Heart right ventricle (tissue), 16 donors: ENCODE results near the gene ERBB4. TPM values are rescaled to one million over a fixed set of nuclear protein-coding genes. Genes with fewer than 3 reads are reported as not detected.

Experiments used
- ATAC-seq, 8 donors: fragments of 200-7000 bp; cut with Tn5 transposase; one replicate each; pipeline ENCODE4 v1.9.1; 2020; ENCODE audit warnings: mild to moderate bottlenecking in 8 of 8, moderate library complexity in 8 of 8, moderate number of reproducible peaks in 1 of 8
- DNase-seq, 2 donors: peaks; one replicate each; pipeline ENCODE4 v3.0.0-alpha.2; 2020
- H3K27ac ChIP-seq, 10 donors: fragments of 200-600 bp; sonication (generic) in 2 of 10; one replicate each; pipeline versions ENCODE4 v1.5.0 to v1.8.0; 2020 to 2022; ENCODE audit warnings: mild to moderate bottlenecking in 3 of 10
- H3K27me3 ChIP-seq, 7 donors: fragments of 200-600 bp; one replicate each; pipeline ENCODE4 v1.8.0; 2021 to 2022; ENCODE audit warnings: mild to moderate bottlenecking in 2 of 7
- H3K36me3 ChIP-seq, 9 donors: fragments of 200-600 bp; sonication (generic) in 1 of 9; one replicate each; pipeline versions ENCODE4 v1.5.0 to v1.8.0; 2020 to 2022; ENCODE audit warnings: mild to moderate bottlenecking in 2 of 9
- H3K4me1 ChIP-seq, 9 donors: fragments of 200-600 bp; sonication (generic) in 1 of 9; one replicate each; pipeline versions ENCODE4 v1.5.0 to v1.8.0; 2020 to 2022; ENCODE audit warnings: mild to moderate bottlenecking in 4 of 9
- H3K4me3 ChIP-seq, 10 donors: fragments of 200-600 bp; sonication (generic) in 2 of 10; one replicate each; pipeline versions ENCODE4 v1.5.0 to v1.8.0; 2020 to 2022; ENCODE audit warnings: mild to moderate bottlenecking in 7 of 10, moderate library complexity in 2 of 10
- H3K9me3 ChIP-seq, 11 donors: fragments of 200-600 bp in 10 of 11; sonication (generic) in 2 of 11; one replicate each; pipeline versions ENCODE4 v1.5.0 to v1.8.0; 2013 to 2022; ENCODE audit warnings: mild to moderate bottlenecking in 2 of 11, control low read depth in 1 of 11, moderate library complexity in 1 of 11
- CTCF ChIP-seq, 9 donors: fragments of 200-600 bp; sonication (generic) in 2 of 9; IDR thresholded peaks; one replicate each; pipeline versions ENCODE4 v1.5.0 to v1.8.0; 2021 to 2022; ENCODE audit warnings: antibody characterized with exemption in 9 of 9, mild to moderate bottlenecking in 5 of 9, moderate library complexity in 1 of 9
- WGBS, 2 donors: extraction: QIAGEN DNeasy Blood & Tissue Kit; methylation state at CpG; one replicate each; pipeline ENCODE4 v1.1.7; 2013; ENCODE audit warnings: inconsistent platforms in 1 of 2; 5-methylcytosine and 5-hydroxymethylcytosine counted together
- intact Hi-C, 10 donors: fragments of 100-400 bp; cut with DNase I; formaldehyde crosslinking; loops; one replicate each; pipeline versions ENCODE4 v1.11.1 to v1.14.2; 2022
- polyA plus RNA-seq, 2 donors: library from polyadenylated mRNA; stranded (reverse); fragments of 200-250 nt; gene quantifications; one replicate each; pipeline ENCODE4 v1.2.3, GENCODE V29; 2013
- total RNA-seq, 10 donors: library from RNA; stranded (reverse); fragmentation: NEBNext Ultra II Directional in 3 of 10; extraction: Animal tissue kit (Norgen Biotek cat#: 25700) in 3 of 10; gene quantifications; one replicate each; pipeline versions ENCODE4 v1.2.1 to v1.2.4, GENCODE V29; 2021 to 2023
- donor health status: Arrhythmogenic right ventricular cardiomyopathy.
- donor health status: ischemic (EF 13 %, LVEDD 7.1; RV severe dilation, severe dysfunction).
- donor health status: healthy with polysubstance abuse.
- donor health status: DM: no; HTN: yes; CAD: no.
- donor health status: DM: no; HTN: no; CAD: no.
- donor health status: ischemic (EF 25% LVEDD 6.9; RV normal size, moderate dysfunction).
- donor health status: ischemic (EF 25% LVEDD 5.7; RV mildly dilated, moderate dysfunction).
- donor health status: healthy.
- donor health status: DM: yes; HTN: yes; CAD: no.
- donor health status: Ischemic cardiomyopathy.
- donor health status: ischemic (EF 35%, LVEDD 5.7; RV mildly dilated, moderate dysfunction).
- donor health status: nonischemic (EF 11% LVEDD 7.7; RV severe dilation, severe dysfunction).
- donor health status: DM: yes; HTN: yes; CAD: no.
- donor health status: PGD.
- donor health status: ischemic (EF 29% LVEDD 5.4; RV normal size, mild dysfunction).
- donor health status: nonischemic (EF 23%, LVEDD 6.1; RV moderate dilation, normal function).

Gene ERBB4
- total and polyA plus RNA-seq, 12 donors = 1.2 to 24.6 (median 16.1) TPM

GRCh38 chr2:212387146-212387545, 151.5 kb downstream of the ERBB4 start:
- Histone ChIP-seq H3K4me1 (no peaks in the 10 kb centered on the region), H3K4me3 (no peak overlapping the region), H3K27ac (no peak overlapping the region), H3K27me3 (no peaks in the 10 kb centered on the region), H3K9me3 (no peaks in the 10 kb centered on the region), H3K36me3 (no peaks in the 10 kb centered on the region)
- no peak for ATAC-seq
- no peak for TF ChIP-seq CTCF (IDR thresholded peaks at IDR 0.05)
- no peak for DNase-seq
- 79 to 86% methylated on average over 4 of the region's 4 CpGs for WGBS, 2 donors
- intact Hi-C loops = loop anchor here in 1 of 10 donors (5.0 kb wide), 1 partner anchor 1630 kb away; no protein-coding TSS in a partner anchor

- 36 to 41% methylated on average over 2 of the region's 2 CpGs for WGBS, 2 donors
- Histone ChIP-seq H3K27ac (no peak overlapping the region), H3K4me1 (no peaks in the 10 kb centered on the region), H3K27me3 (no peaks in the 10 kb centered on the region), H3K9me3 (no peaks in the 10 kb centered on the region), H3K4me3 (no peak overlapping the region), H3K36me3 (no peaks in the 10 kb centered on the region)
- no peak for ATAC-seq
- DNase-seq = no peak
- TF ChIP-seq CTCF (IDR thresholded peaks at IDR 0.05) = no peak
- intact Hi-C loops = loop anchor here in 1 of 10 donors (5.0 kb wide), 1 partner anchor 1632 kb away; no protein-coding TSS in a partner anchor
These were observed 153.4 kb downstream of the ERBB4 start for GRCh38 chr2:212385241-212385640.

- no peaks in the 10 kb centered on the region for H3K27me3 ChIP-seq
- no peak for DNase-seq
- no peak for ATAC-seq
- no peak overlapping the region for H3K27ac ChIP-seq
- H3K36me3 ChIP-seq = no peaks in the 10 kb centered on the region
- WGBS, 2 donors = 67 to 81% methylated on average over 2 of the region's 2 CpGs
- intact Hi-C loops = no loop called here
- TF ChIP-seq CTCF (IDR thresholded peaks at IDR 0.05) = no peak
- H3K9me3 ChIP-seq = no peaks in the 10 kb centered on the region
- no peak overlapping the region for H3K4me3 ChIP-seq
- no peaks in the 10 kb centered on the region for H3K4me1 ChIP-seq
These were observed 154.6 kb downstream of the ERBB4 start for GRCh38 chr2:212384027-212384426.

GRCh38 chr2:212381428-212382102, 157.0 kb downstream of the ERBB4 start:
- Histone ChIP-seq H3K27me3 (no peaks in the 10 kb centered on the region), H3K36me3 (no peaks in the 10 kb centered on the region), H3K27ac (no peak overlapping the region), H3K9me3 (no peaks in the 10 kb centered on the region), H3K4me3 (no peak overlapping the region), H3K4me1 (no peaks in the 10 kb centered on the region)
- intact Hi-C loops = no loop called here
- DNase-seq = no peak
- no peak for TF ChIP-seq CTCF (IDR thresholded peaks at IDR 0.05)
- ATAC-seq = no peak
- 66 to 76% methylated on average over 1 of the region's 1 CpG for WGBS, 2 donors
